Neural progenitor cell (in vitro differentiated cells): ENCODE measurements around the gene ADAMTSL1.

Source experiments
- CTCF ChIP-seq: fragments of 200-600 bp; sonication (generic); IDR thresholded peaks from 2 replicates; pipeline ENCODE4 v1.5.1; 2017; ENCODE audit warnings: antibody characterized with exemption, mild to moderate bottlenecking
- EZH2 ChIP-seq: fragments of 200-600 bp; sonication (generic); IDR thresholded peaks from 2 replicates; pipeline ENCODE4 v1.6.1; 2017; ENCODE audit warnings: antibody characterized with exemption, mild to moderate bottlenecking, moderate library complexity
- EZH2phosphoT487 ChIP-seq: fragments of 200-600 bp; sonication (generic); IDR thresholded peaks from 2 replicates; pipeline ENCODE4 v1.6.1; 2017; ENCODE audit warnings: antibody characterized with exemption

- no peak for TF ChIP-seq CTCF
- TF ChIP-seq EZH2: no peak
- no peak for TF ChIP-seq EZH2phosphoT487
Observed at GRCh38 chr9:18606846-18607245, 132.9 kb downstream of the ADAMTSL1 start.
